Measurements from ENCODE around the gene KRTAP5-10.

GRCh38 chr11:71537537-71537936 is 27.8 kb upstream of the KRTAP5-10 start:
- TF ChIP-seq CTCF (IDR thresholded peaks at IDR 0.05; ENCODE audit: low read length) (no peak), EZH2 (optimal IDR thresholded peaks at IDR 0.05; ENCODE audit: low read depth, low read length) (no peak), EZH2phosphoT487 (IDR thresholded peaks at IDR 0.05; ENCODE audit: low read length) (no peak)

Data from MM.1S (cell line).